ENCODE measurements around the gene NT5DC1. TPM values are rescaled to one million over a fixed set of nuclear protein-coding genes. Genes with fewer than 3 reads are reported as not detected.

NT5DC1 gene
- polyA plus RNA-seq, 6 donors from 2014 or later: 59.0 to 94.7 (median 72.8) TPM

GRCh38 chr6:116191881-116192280, 91.2 kb downstream of the NT5DC1 start:
- Mint-ChIP-seq H3K27ac (peak overlapping the region in 2 of 6 donors; percentile 10 to 74), H3K27me3 (no peaks in the 10 kb centered on the region), H3K4me1 (peaks cover 0 to 5% (median 0%) of the 10 kb centered on the region in 3 donors), H3K9me3 (no peaks in the 10 kb centered on the region), H3K36me3 (peaks cover 4 to 12% of the 10 kb centered on the region in 2 donors), H3K4me3 (no peak overlapping the region)
- ATAC-seq (ENCODE audit: low read depth in 2 of 2) (no peak), DNase-seq (no peak)

- Mint-ChIP-seq H3K9me3 (no peaks in the 10 kb centered on the region), H3K4me3 (no peak overlapping the region), H3K36me3 (peaks cover 9 to 16% of the 10 kb centered on the region in 2 donors), H3K27ac (peak overlapping the region in 1 of 6 donors; percentile 27), H3K4me1 (peaks cover 0 to 5% (median 0%) of the 10 kb centered on the region in 3 donors), H3K27me3 (no peaks in the 10 kb centered on the region)
- no peak for ATAC-seq (ENCODE audit: low read depth in 2 of 2)
- DNase-seq: no peak
Observed at GRCh38 chr6:116192786-116193185, 92.1 kb downstream of the NT5DC1 start.

- Mint-ChIP-seq H3K9me3 (no peaks in the 10 kb centered on the region), H3K4me1 (peaks cover 0 to 5% (median 0%) of the 10 kb centered on the region in 3 donors), H3K36me3 (peaks cover 9% of the 10 kb centered on the region in 2 donors), H3K27ac (peak overlapping the region in 2 of 6 donors; percentile 2 to 84), H3K4me3 (no peak overlapping the region), H3K27me3 (no peaks in the 10 kb centered on the region)
- DNase-seq: no peak
- no peak for ATAC-seq (ENCODE audit: low read depth in 2 of 2)
Observed at GRCh38 chr6:116196841-116197240, 96.2 kb downstream of the NT5DC1 start.

- Mint-ChIP-seq H3K4me3 (no peak overlapping the region), H3K36me3 (peaks cover 9% of the 10 kb centered on the region in 2 donors), H3K27ac (no peak overlapping the region), H3K27me3 (no peaks in the 10 kb centered on the region), H3K9me3 (no peaks in the 10 kb centered on the region), H3K4me1 (peaks cover 0 to 2% (median 0%) of the 10 kb centered on the region in 3 donors)
- DNase-seq (no peak), ATAC-seq (ENCODE audit: low read depth in 2 of 2) (no peak)
Observed at GRCh38 chr6:116200619-116201249, 100.1 kb downstream of the NT5DC1 start.

- H3K4me1 Mint-ChIP-seq: no peaks in the 10 kb centered on the region
- no peak overlapping the region for H3K27ac Mint-ChIP-seq
- DNase-seq: no peak
- no peak overlapping the region for H3K4me3 Mint-ChIP-seq
- no peaks in the 10 kb centered on the region for H3K27me3 Mint-ChIP-seq
- no peaks in the 10 kb centered on the region for H3K9me3 Mint-ChIP-seq
- peaks cover 9% of the 10 kb centered on the region in 2 donors for H3K36me3 Mint-ChIP-seq
- no peak for ATAC-seq (ENCODE audit: low read depth in 2 of 2)
Observed at GRCh38 chr6:116201538-116201937, 100.9 kb downstream of the NT5DC1 start.

- no peak for DNase-seq
- no peak for ATAC-seq (ENCODE audit: low read depth in 2 of 2)
- Mint-ChIP-seq H3K4me1 (no peaks in the 10 kb centered on the region), H3K36me3 (no peaks in the 10 kb centered on the region), H3K9me3 (no peaks in the 10 kb centered on the region), H3K4me3 (no peak overlapping the region), H3K27me3 (no peaks in the 10 kb centered on the region), H3K27ac (no peak overlapping the region)
Observed at GRCh38 chr6:116205281-116205680, 104.6 kb downstream of the NT5DC1 start.

GRCh38 chr6:116206231-116206903, 105.7 kb downstream of the NT5DC1 start:
- Mint-ChIP-seq H3K27me3 (no peaks in the 10 kb centered on the region), H3K27ac (no peak overlapping the region), H3K36me3 (no peaks in the 10 kb centered on the region), H3K9me3 (no peaks in the 10 kb centered on the region), H3K4me1 (no peaks in the 10 kb centered on the region), H3K4me3 (no peak overlapping the region)
- ATAC-seq (ENCODE audit: low read depth in 2 of 2) (no peak), DNase-seq (no peak)

- Mint-ChIP-seq H3K36me3 (no peaks in the 10 kb centered on the region), H3K27me3 (no peaks in the 10 kb centered on the region), H3K9me3 (no peaks in the 10 kb centered on the region), H3K27ac (no peak overlapping the region), H3K4me3 (no peak overlapping the region), H3K4me1 (no peaks in the 10 kb centered on the region)
- DNase-seq (no peak), ATAC-seq (ENCODE audit: low read depth in 2 of 2) (no peak)
Observed at GRCh38 chr6:116208056-116208785, 107.6 kb downstream of the NT5DC1 start.

- ATAC-seq (ENCODE audit: low read depth in 2 of 2) (no peak), DNase-seq (no peak)
- no peaks in the 10 kb centered on the region for H3K9me3 Mint-ChIP-seq
- no peaks in the 10 kb centered on the region for H3K36me3 Mint-ChIP-seq
- no peaks in the 10 kb centered on the region for H3K27me3 Mint-ChIP-seq
- peak overlapping the region in 1 of 6 donors; percentile 27 for H3K27ac Mint-ChIP-seq
- no peak overlapping the region for H3K4me3 Mint-ChIP-seq
- no peaks in the 10 kb centered on the region for H3K4me1 Mint-ChIP-seq
Observed at GRCh38 chr6:116210316-116210715, 109.7 kb downstream of the NT5DC1 start.

GRCh38 chr6:116210750-116211425, 110.2 kb downstream of the NT5DC1 start:
- peak overlapping the region in 1 of 6 donors; percentile 60 for H3K27ac Mint-ChIP-seq
- H3K27me3 Mint-ChIP-seq: no peaks in the 10 kb centered on the region
- DNase-seq (no peak), ATAC-seq (ENCODE audit: low read depth in 2 of 2) (no peak)
- no peaks in the 10 kb centered on the region for H3K36me3 Mint-ChIP-seq
- H3K4me1 Mint-ChIP-seq: no peaks in the 10 kb centered on the region
- H3K9me3 Mint-ChIP-seq: no peaks in the 10 kb centered on the region
- H3K4me3 Mint-ChIP-seq: no peak overlapping the region

- H3K9me3 Mint-ChIP-seq: no peaks in the 10 kb centered on the region
- ATAC-seq (ENCODE audit: low read depth in 2 of 2) (no peak), DNase-seq (no peak)
- no peaks in the 10 kb centered on the region for H3K36me3 Mint-ChIP-seq
- H3K27ac Mint-ChIP-seq: no peak overlapping the region
- no peaks in the 10 kb centered on the region for H3K4me1 Mint-ChIP-seq
- H3K4me3 Mint-ChIP-seq: peak overlapping the region in 1 of 8 donors; percentile 44
- no peaks in the 10 kb centered on the region for H3K27me3 Mint-ChIP-seq
Observed at GRCh38 chr6:116214681-116215080, 114.0 kb downstream of the NT5DC1 start.

GRCh38 chr6:116215414-116215813, 114.8 kb downstream of the NT5DC1 start:
- no peaks in the 10 kb centered on the region for H3K9me3 Mint-ChIP-seq
- no peak overlapping the region for H3K4me3 Mint-ChIP-seq
- ATAC-seq (ENCODE audit: low read depth in 2 of 2): no peak
- no peaks in the 10 kb centered on the region for H3K36me3 Mint-ChIP-seq
- no peaks in the 10 kb centered on the region for H3K4me1 Mint-ChIP-seq
- no peak for DNase-seq
- H3K27me3 Mint-ChIP-seq: no peaks in the 10 kb centered on the region
- H3K27ac Mint-ChIP-seq: peak overlapping the region in 1 of 6 donors; percentile 39

- Mint-ChIP-seq H3K27me3 (no peaks in the 10 kb centered on the region), H3K36me3 (no peaks in the 10 kb centered on the region), H3K4me3 (no peak overlapping the region), H3K27ac (peak overlapping the region in 1 of 6 donors; percentile 18), H3K9me3 (no peaks in the 10 kb centered on the region), H3K4me1 (no peaks in the 10 kb centered on the region)
- DNase-seq (peak; percentile 25), ATAC-seq (ENCODE audit: low read depth in 2 of 2) (peak; percentile 43 to 46)
Observed at GRCh38 chr6:116217069-116217468, 116.4 kb downstream of the NT5DC1 start.
